Measurements from ENCODE around the gene SNAPC2. TPM values are rescaled to one million over a fixed set of nuclear protein-coding genes. Genes with fewer than 3 reads are reported as not detected.
A peak's percentile ranks its signal among the peaks of the same experiment; 100 is the strongest.

Gene SNAPC2
- total and polyA plus RNA-seq, 2 of the 13 experiments (the other 11 are each of a cell fraction or from before 2014, with no cell fraction given): 10.2 to 12.7 TPM

- no peak for TF ChIP-seq SNAPC4 (CRISPR knock-in tag; IDR thresholded peaks at IDR 0.05)
- TF ChIP-seq KAT7 (CRISPR knock-in tag; IDR thresholded peaks at IDR 0.05; ENCODE audit: borderline replicate concordance): no peak
- no peak for TF ChIP-seq ZNF569 (CRISPR knock-in tag; IDR thresholded peaks at IDR 0.05; ENCODE audit: borderline replicate concordance)
- TF ChIP-seq ZFY (CRISPR knock-in tag; IDR thresholded peaks at IDR 0.05): no peak; the same call in 1 of the 2 replicates
- TF ChIP-seq CC2D1A (CRISPR knock-in tag; IDR thresholded peaks at IDR 0.05): no peak
- TF ChIP-seq, protein P1, sequence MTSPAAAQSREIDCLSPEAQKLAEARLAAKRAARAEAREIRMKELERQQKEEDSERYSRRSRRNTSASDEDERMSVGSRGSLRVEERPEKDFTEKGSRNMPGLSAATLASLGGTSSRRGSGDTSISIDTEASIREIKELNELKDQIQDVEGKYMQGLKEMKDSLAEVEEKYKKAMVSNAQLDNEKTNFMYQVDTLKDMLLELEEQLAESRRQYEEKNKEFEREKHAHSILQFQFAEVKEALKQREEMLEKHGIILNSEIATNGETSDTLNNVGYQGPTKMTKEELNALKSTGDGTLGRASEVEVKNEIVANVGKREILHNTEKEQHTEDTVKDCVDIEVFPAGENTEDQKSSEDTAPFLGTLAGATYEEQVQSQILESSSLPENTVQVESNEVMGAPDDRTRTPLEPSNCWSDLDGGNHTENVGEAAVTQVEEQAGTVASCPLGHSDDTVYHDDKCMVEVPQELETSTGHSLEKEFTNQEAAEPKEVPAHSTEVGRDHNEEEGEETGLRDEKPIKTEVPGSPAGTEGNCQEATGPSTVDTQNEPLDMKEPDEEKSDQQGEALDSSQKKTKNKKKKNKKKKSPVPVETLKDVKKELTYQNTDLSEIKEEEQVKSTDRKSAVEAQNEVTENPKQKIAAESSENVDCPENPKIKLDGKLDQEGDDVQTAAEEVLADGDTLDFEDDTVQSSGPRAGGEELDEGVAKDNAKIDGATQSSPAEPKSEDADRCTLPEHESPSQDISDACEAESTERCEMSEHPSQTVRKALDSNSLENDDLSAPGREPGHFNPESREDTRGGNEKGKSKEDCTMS (CRISPR knock-in tag; conservative IDR thresholded peaks at IDR 0.05): no peak
- TF ChIP-seq, protein P2, sequence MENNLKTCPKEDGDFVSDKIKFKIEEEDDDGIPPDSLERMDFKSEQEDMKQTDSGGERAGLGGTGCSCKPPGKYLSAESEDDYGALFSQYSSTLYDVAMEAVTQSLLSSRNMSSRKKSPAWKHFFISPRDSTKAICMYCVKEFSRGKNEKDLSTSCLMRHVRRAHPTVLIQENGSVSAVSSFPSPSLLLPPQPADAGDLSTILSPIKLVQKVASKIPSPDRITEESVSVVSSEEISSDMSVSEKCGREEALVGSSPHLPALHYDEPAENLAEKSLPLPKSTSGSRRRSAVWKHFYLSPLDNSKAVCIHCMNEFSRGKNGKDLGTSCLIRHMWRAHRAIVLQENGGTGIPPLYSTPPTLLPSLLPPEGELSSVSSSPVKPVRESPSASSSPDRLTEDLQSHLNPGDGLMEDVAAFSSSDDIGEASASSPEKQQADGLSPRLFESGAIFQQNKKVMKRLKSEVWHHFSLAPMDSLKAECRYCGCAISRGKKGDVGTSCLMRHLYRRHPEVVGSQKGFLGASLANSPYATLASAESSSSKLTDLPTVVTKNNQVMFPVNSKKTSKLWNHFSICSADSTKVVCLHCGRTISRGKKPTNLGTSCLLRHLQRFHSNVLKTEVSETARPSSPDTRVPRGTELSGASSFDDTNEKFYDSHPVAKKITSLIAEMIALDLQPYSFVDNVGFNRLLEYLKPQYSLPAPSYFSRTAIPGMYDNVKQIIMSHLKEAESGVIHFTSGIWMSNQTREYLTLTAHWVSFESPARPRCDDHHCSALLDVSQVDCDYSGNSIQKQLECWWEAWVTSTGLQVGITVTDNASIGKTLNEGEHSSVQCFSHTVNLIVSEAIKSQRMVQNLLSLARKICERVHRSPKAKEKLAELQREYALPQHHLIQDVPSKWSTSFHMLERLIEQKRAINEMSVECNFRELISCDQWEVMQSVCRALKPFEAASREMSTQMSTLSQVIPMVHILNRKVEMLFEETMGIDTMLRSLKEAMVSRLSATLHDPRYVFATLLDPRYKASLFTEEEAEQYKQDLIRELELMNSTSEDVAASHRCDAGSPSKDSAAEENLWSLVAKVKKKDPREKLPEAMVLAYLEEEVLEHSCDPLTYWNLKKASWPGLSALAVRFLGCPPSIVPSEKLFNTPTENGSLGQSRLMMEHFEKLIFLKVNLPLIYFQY (CRISPR knock-in tag; IDR thresholded peaks at IDR 0.05; ENCODE audit: borderline replicate concordance): no peak
- TF ChIP-seq ZSCAN20 (CRISPR knock-in tag; IDR thresholded peaks at IDR 0.05; ENCODE audit: borderline replicate concordance): no peak
- no peak for TF ChIP-seq KDM2A (CRISPR knock-in tag; IDR thresholded peaks at IDR 0.05; ENCODE audit: borderline replicate concordance, low read depth)
- no peak for TF ChIP-seq ONECUT2 (CRISPR knock-in tag; IDR thresholded peaks at IDR 0.05)
- no peak for TF ChIP-seq ZNF879 (CRISPR knock-in tag; IDR thresholded peaks at IDR 0.05)
- no peak for TF ChIP-seq ZNF441 (CRISPR knock-in tag; IDR thresholded peaks at IDR 0.05; ENCODE audit: borderline replicate concordance)
- TF ChIP-seq ATRX (CRISPR knock-in tag; IDR thresholded peaks at IDR 0.05; ENCODE audit: borderline replicate concordance): no peak
- TF ChIP-seq RXRA (CRISPR knock-in tag; IDR thresholded peaks at IDR 0.05): peak; percentile 34; the same call in 1 of the 2 replicates
- no peak for TF ChIP-seq STAG1 (CRISPR knock-in tag; IDR thresholded peaks at IDR 0.05)
Observed at GRCh38 chr19:7904074-7905020, 15.8 kb upstream of the SNAPC2 start (continued).
